Thyroid gland (tissue), 4 donors: ENCODE results near the gene IGIP. TPM values are rescaled to one million over a fixed set of nuclear protein-coding genes. Genes with fewer than 3 reads are reported as not detected.
A peak's percentile ranks its signal among the peaks of the same experiment; 100 is the strongest.

Experiments
- DNase-seq, 2 donors: peaks; one replicate each; pipeline ENCODE4 v3.0.0-alpha.2; 2019
- H3K27ac ChIP-seq, 3 donors: fragments of 200-600 bp; sonication (generic); 1 replicate in 2 of 3; 2 replicates in 1 of 3; pipeline ENCODE4 v1.5.1; 2016 to 2019; ENCODE audit warnings: mild to moderate bottlenecking in 1 of 3, moderate library complexity in 1 of 3
- H3K27me3 ChIP-seq: fragments of 200-600 bp; sonication (generic); one replicate; pipeline ENCODE4 v1.5.1; 2019
- H3K36me3 ChIP-seq, 2 donors: fragments of 200-600 bp; sonication (generic); one replicate each; pipeline ENCODE4 v1.5.1; 2016 to 2019
- H3K4me1 ChIP-seq, 2 donors: fragments of 200-600 bp; sonication (generic); one replicate each; pipeline ENCODE4 v1.5.1; 2017 to 2019
- H3K4me3 ChIP-seq, 3 donors: fragments of 200-600 bp; sonication (generic); replicated peaks in 1 of 3; 1 replicate in 2 of 3; 2 replicates in 1 of 3; pipeline ENCODE4 v1.5.1; 2016; ENCODE audit warnings: mild to moderate bottlenecking in 1 of 3
- H3K9me3 ChIP-seq: fragments of 200-600 bp; sonication (generic); one replicate; pipeline ENCODE4 v1.5.1; 2017
- CTCF ChIP-seq, 6 experiments: fragments of 200-600 bp in 3 of 6; fragments of 450-650 bp in 3 of 6; sonication (generic) in 3 of 6; IDR thresholded peaks; one replicate each; pipeline ENCODE4 v1.5.1; 2016 to 2019; ENCODE audit warnings: antibody characterized with exemption in 6 of 6, mild to moderate bottlenecking in 2 of 6, inconsistent platforms in 1 of 6, moderate library complexity in 1 of 6
- POLR2A ChIP-seq, 2 donors: fragments of 450-650 bp; IDR thresholded peaks; one replicate each; pipeline ENCODE4 v1.6.1; 2017; ENCODE audit warnings: antibody characterized with exemption in 2 of 2, mild to moderate bottlenecking in 2 of 2, moderate library complexity in 1 of 2
- WGBS, 2 donors: methylation state at CpG; one replicate each; pipeline ENCODE4 v1.1.5; 2017; 5-methylcytosine and 5-hydroxymethylcytosine counted together
- intact Hi-C: fragments of 100-400 bp; cut with DNase I; formaldehyde crosslinking; loops from one replicate; pipeline ENCODE4 v1.15.1; 2023
- total RNA-seq, 4 donors: library from RNA; depleted of rRNA; stranded (reverse); fragments of >200 nt; gene quantifications; one replicate each; pipeline ENCODE4 v1.2.3, GENCODE V29; 2016

Gene IGIP
- total RNA-seq, 4 donors from 2014 or later: 25.1 to 41.3 (median 28.6) TPM

GRCh38 chr5:140142856-140143255 is 17.1 kb downstream of the IGIP start:
- no peak for DNase-seq
- no peaks in the 10 kb centered on the region for H3K9me3 ChIP-seq
- no peak overlapping the region for H3K4me3 ChIP-seq
- no peak for TF ChIP-seq POLR2A (IDR thresholded peaks at IDR 0.05)
- TF ChIP-seq CTCF (IDR thresholded peaks at IDR 0.05): no peak
- 92 to 94% methylated on average over 5 to 7 of the region's 7 CpGs for WGBS, 2 donors
- H3K4me1 ChIP-seq: peaks cover 31 to 44% of the 10 kb centered on the region in 2 donors
- no peaks in the 10 kb centered on the region for H3K36me3 ChIP-seq
- intact Hi-C loops: no loop called here
- H3K27me3 ChIP-seq: no peaks in the 10 kb centered on the region
- H3K27ac ChIP-seq: peak overlapping the region in 2 of 3 donors; percentile 69 to 75

- Histone ChIP-seq H3K27ac (no peak overlapping the region), H3K4me1 (peaks cover 31 to 43% of the 10 kb centered on the region in 2 donors), H3K27me3 (no peaks in the 10 kb centered on the region), H3K36me3 (no peaks in the 10 kb centered on the region), H3K4me3 (no peak overlapping the region), H3K9me3 (no peaks in the 10 kb centered on the region)
- no peak for DNase-seq
- intact Hi-C loops: no loop called here
- 95 to 98% methylated on average over 3 of the region's 3 CpGs for WGBS, 2 donors
- TF ChIP-seq POLR2A (IDR thresholded peaks at IDR 0.05) (no peak), CTCF (IDR thresholded peaks at IDR 0.05) (no peak)
Observed at GRCh38 chr5:140143521-140144258, 18.0 kb downstream of the IGIP start.

- intact Hi-C loops: loop anchor here (5.0 kb wide), 1 partner anchor 33 kb away; the partner anchor contains the start of gene PURA
- Histone ChIP-seq H3K36me3 (no peaks in the 10 kb centered on the region), H3K4me1 (peaks cover 28 to 37% of the 10 kb centered on the region in 2 donors), H3K4me3 (no peak overlapping the region), H3K27ac (no peak overlapping the region), H3K9me3 (no peaks in the 10 kb centered on the region), H3K27me3 (no peaks in the 10 kb centered on the region)
- TF ChIP-seq CTCF (IDR thresholded peaks at IDR 0.05): no peak
- TF ChIP-seq POLR2A (IDR thresholded peaks at IDR 0.05): no peak
- WGBS, 2 donors: 78 to 86% methylated on average over 3 of the region's 3 CpGs
- no peak for DNase-seq
Observed at GRCh38 chr5:140145256-140145655, 19.5 kb downstream of the IGIP start.

- Histone ChIP-seq H3K9me3 (no peaks in the 10 kb centered on the region), H3K4me1 (peaks cover 21 to 30% of the 10 kb centered on the region in 2 donors), H3K4me3 (peak overlapping the region in 1 of 3 donors; percentile 17), H3K27me3 (no peaks in the 10 kb centered on the region), H3K36me3 (no peaks in the 10 kb centered on the region), H3K27ac (no peak overlapping the region)
- peak; percentile 73 to 80 for DNase-seq
- TF ChIP-seq CTCF (IDR thresholded peaks at IDR 0.05): peak; percentile 18 to 92 (median 68)
- no peak for TF ChIP-seq POLR2A (IDR thresholded peaks at IDR 0.05)
- 0 to 17% methylated on average over 6 to 29 of the region's 64 CpGs for WGBS, 2 donors
- intact Hi-C loops: loop anchor here (5.0 kb wide), 1 partner anchor 34 kb away; the partner anchor contains the start of gene PURA
Observed at GRCh38 chr5:140145818-140146522, 20.2 kb downstream of the IGIP start.

GRCh38 chr5:140146523-140146842 is 20.7 kb downstream of the IGIP start:
- Histone ChIP-seq H3K4me1 (peaks cover 18 to 25% of the 10 kb centered on the region in 2 donors), H3K27me3 (no peaks in the 10 kb centered on the region), H3K36me3 (no peaks in the 10 kb centered on the region), H3K27ac (no peak overlapping the region), H3K9me3 (no peaks in the 10 kb centered on the region), H3K4me3 (peak overlapping the region in 1 of 3 donors; percentile 17)
- WGBS, 2 donors: 67 to 72% methylated on average over 13 to 14 of the region's 14 CpGs
- intact Hi-C loops: loop anchor here (5.0 kb wide), 1 partner anchor 34 kb away; the partner anchor contains the start of gene PURA
- TF ChIP-seq CTCF (IDR thresholded peaks at IDR 0.05): no peak
- TF ChIP-seq POLR2A (IDR thresholded peaks at IDR 0.05): no peak
- DNase-seq: no peak
